ENCODE data around the gene TMEM120A.

TMEM120A gene

GRCh38 chr7:75950111-75950681 lies 44.2 kb downstream of the TMEM120A start:
- POLR2A ChIA-PET, result interaction anchor here (0.7 kb wide), 1 partner anchor 11 kb away, joined by 3 read pairs; no protein-coding TSS in a partner anchor
- TF ChIP-seq CTCF (IDR thresholded peaks at IDR 0.05; ENCODE audit: insufficient read depth, low read length, missing control alignments), result no peak
- no peak for DNase-seq (ENCODE audit: low read depth, low spot score)
- H3K4me3 ChIP-seq (ENCODE audit: low read depth, low read length), result no peak overlapping the region
- CTCF ChIA-PET, result interaction anchor here (1.4 kb wide), 1 partner anchor 13 kb away, joined by 4 read pairs; no protein-coding TSS in a partner anchor

GRCh38 chr7:75948179-75948578 lies 46.2 kb downstream of the TMEM120A start:
- no peak for TF ChIP-seq CTCF (IDR thresholded peaks at IDR 0.05; ENCODE audit: insufficient read depth, low read length, missing control alignments)
- ChIA-PET CTCF (interaction anchor here (1.2 kb wide), 1 partner anchor 10 kb away, joined by 5 read pairs; no protein-coding TSS in a partner anchor), POLR2A (interaction anchor here (0.6 kb wide), 1 partner anchor 313 kb away, joined by 3 read pairs; no protein-coding TSS in a partner anchor)
- H3K4me3 ChIP-seq (ENCODE audit: low read depth, low read length), result no peak overlapping the region
- DNase-seq (ENCODE audit: low read depth, low spot score), result no peak

- POLR2A ChIA-PET, result interaction anchor here (0.9 kb wide), 1 partner anchor 31 kb away, joined by 4 read pairs; the partner anchor contains the start of gene POR
- CTCF ChIA-PET, result interaction anchor here (0.6 to 0.7 kb wide), 2 partner anchors 8 to 14 kb away, joined by 3 to 4 read pairs; no protein-coding TSS in a partner anchor
- no peak for DNase-seq (ENCODE audit: low read depth, low spot score)
- no peak for TF ChIP-seq CTCF (IDR thresholded peaks at IDR 0.05; ENCODE audit: insufficient read depth, low read length, missing control alignments)
- no peak overlapping the region for H3K4me3 ChIP-seq (ENCODE audit: low read depth, low read length)
Measured at GRCh38 chr7:75946207-75946855, 48.1 kb downstream of the TMEM120A start.

- DNase-seq (ENCODE audit: low read depth, low spot score), result no peak
- no peak for TF ChIP-seq CTCF (IDR thresholded peaks at IDR 0.05; ENCODE audit: insufficient read depth, low read length, missing control alignments)
- ChIA-PET CTCF (interaction anchor here (0.7 kb wide), 1 partner anchor 15 kb away, joined by 3 read pairs; no protein-coding TSS in a partner anchor), POLR2A (interaction anchor here (0.9 kb wide), 1 partner anchor 31 kb away, joined by 4 read pairs; the partner anchor contains the start of gene POR)
- no peak overlapping the region for H3K4me3 ChIP-seq (ENCODE audit: low read depth, low read length)
Measured at GRCh38 chr7:75945297-75946168, 48.9 kb downstream of the TMEM120A start.

- H3K4me3 ChIP-seq (ENCODE audit: low read depth, low read length), result no peak overlapping the region
- ChIA-PET CTCF (no interaction called here), POLR2A (no interaction called here)
- TF ChIP-seq CTCF (IDR thresholded peaks at IDR 0.05; ENCODE audit: insufficient read depth, low read length, missing control alignments), result no peak
- no peak for DNase-seq (ENCODE audit: low read depth, low spot score)
Measured at GRCh38 chr7:75944507-75944906, 49.9 kb downstream of the TMEM120A start.
